ENCODE measurements around the gene IRF6. TPM values are rescaled to one million over a fixed set of nuclear protein-coding genes. Genes with fewer than 3 reads are reported as not detected.

Gene IRF6
- total and polyA plus RNA-seq, 5 donors from 2014 or later = 0.21 to 1.9 (median 0.86) TPM

GRCh38 chr1:209786146-209786545 lies 19.8 kb downstream of the IRF6 start:
- Histone ChIP-seq H3K4me1 (ENCODE audit: control insufficient read depth, insufficient read depth, low read length, poor library complexity, severe bottlenecking) (peaks cover 19% of the 10 kb centered on the region), H3K4me3 (ENCODE audit: low read depth, low read length) (no peak overlapping the region), H3K27me3 (ENCODE audit: control insufficient read depth, insufficient read depth, low read length) (peaks cover 12% of the 10 kb centered on the region), H3K27ac (ENCODE audit: insufficient read depth, low read length, poor library complexity, severe bottlenecking) (no peak overlapping the region), H3K36me3 (ENCODE audit: control insufficient read depth, insufficient read depth, low read length) (peaks cover 12% of the 10 kb centered on the region), H3K9me3 (ENCODE audit: control insufficient read depth in 2 of 2, low read length in 2 of 2) (no peaks in the 10 kb centered on the region)
- Mint-ChIP-seq H3K4me1 (peaks cover 6 to 34% (median 14%) of the 10 kb centered on the region in 4 donors), H3K27ac (peak overlapping the region in 2 of 3 donors; percentile 67 to 98), H3K27me3 (peaks cover 27% of the 10 kb centered on the region), H3K9me3 (no peaks in the 10 kb centered on the region), H3K36me3 (peaks cover 17% of the 10 kb centered on the region), H3K4me3 (peak overlapping the region in 1 of 4 donors; percentile 20)
- no peak for DNase-seq
- no peak for ATAC-seq (ENCODE audit: low read depth in 2 of 2)

- Mint-ChIP-seq H3K27me3 (peaks cover 22% of the 10 kb centered on the region), H3K4me1 (peaks cover 6 to 34% (median 14%) of the 10 kb centered on the region in 4 donors), H3K36me3 (peaks cover 17% of the 10 kb centered on the region), H3K27ac (peak overlapping the region in 2 of 3 donors; percentile 23 to 98), H3K4me3 (peak overlapping the region in 2 of 4 donors; percentile 29 to 88), H3K9me3 (no peaks in the 10 kb centered on the region)
- H3K27ac ChIP-seq (ENCODE audit: insufficient read depth, low read length, poor library complexity, severe bottlenecking) = no peak overlapping the region
- DNase-seq = no peak
- ATAC-seq (ENCODE audit: low read depth in 2 of 2) = no peak
- peaks cover 19% of the 10 kb centered on the region for H3K4me1 ChIP-seq (ENCODE audit: control insufficient read depth, insufficient read depth, low read length, poor library complexity, severe bottlenecking)
- no peak overlapping the region for H3K4me3 ChIP-seq (ENCODE audit: low read depth, low read length)
- no peaks in the 10 kb centered on the region for H3K9me3 ChIP-seq (ENCODE audit: control insufficient read depth in 2 of 2, low read length in 2 of 2)
- peaks cover 7% of the 10 kb centered on the region for H3K27me3 ChIP-seq (ENCODE audit: control insufficient read depth, insufficient read depth, low read length)
- H3K36me3 ChIP-seq (ENCODE audit: control insufficient read depth, insufficient read depth, low read length) = peaks cover 18% of the 10 kb centered on the region
Measured at GRCh38 chr1:209785592-209785991, 20.4 kb downstream of the IRF6 start.

- DNase-seq (peak; percentile 98 to 99 (median 99)), ATAC-seq (ENCODE audit: low read depth in 2 of 2) (peak; percentile 98 to 99)
- no peaks in the 10 kb centered on the region for H3K9me3 Mint-ChIP-seq
- Histone ChIP-seq H3K36me3 (ENCODE audit: control insufficient read depth, insufficient read depth, low read length) (peaks cover 27% of the 10 kb centered on the region), H3K27me3 (ENCODE audit: control insufficient read depth, insufficient read depth, low read length) (peaks cover 2% of the 10 kb centered on the region), H3K4me1 (ENCODE audit: control insufficient read depth, insufficient read depth, low read length, poor library complexity, severe bottlenecking) (peaks cover 19% of the 10 kb centered on the region), H3K4me3 (ENCODE audit: low read depth, low read length) (peak within 1 kb of the TSS; percentile 83), H3K9me3 (ENCODE audit: control insufficient read depth in 2 of 2, low read length in 2 of 2) (no peaks in the 10 kb centered on the region), H3K27ac (ENCODE audit: insufficient read depth, low read length, poor library complexity, severe bottlenecking) (peak within 1 kb of the TSS; percentile 90)
- H3K4me1 Mint-ChIP-seq = peaks cover 12 to 42% (median 19%) of the 10 kb centered on the region in 4 donors
- H3K27me3 Mint-ChIP-seq = peaks cover 21% of the 10 kb centered on the region
- peaks cover 12% of the 10 kb centered on the region for H3K36me3 Mint-ChIP-seq
- peak within 1 kb of the TSS; percentile 94 to 99 (median 98) for H3K27ac Mint-ChIP-seq
- H3K4me3 Mint-ChIP-seq = peak within 1 kb of the TSS; percentile 88 to 98 (median 95)
Measured at GRCh38 chr1:209784265-209785169, 21.4 kb downstream of the IRF6 start, which contains the start of gene C1orf74. Gene C1orf74 (minus strand): TSS chr1:209784559. CDS start chr1:209783634, 925 bp downstream.

- Histone ChIP-seq H3K9me3 (ENCODE audit: control insufficient read depth in 2 of 2, low read length in 2 of 2) (no peaks in the 10 kb centered on the region), H3K4me1 (ENCODE audit: control insufficient read depth, insufficient read depth, low read length, poor library complexity, severe bottlenecking) (peaks cover 19% of the 10 kb centered on the region), H3K4me3 (ENCODE audit: low read depth, low read length) (peak overlapping the region; percentile 81), H3K27me3 (ENCODE audit: control insufficient read depth, insufficient read depth, low read length) (peaks cover 2% of the 10 kb centered on the region), H3K27ac (ENCODE audit: insufficient read depth, low read length, poor library complexity, severe bottlenecking) (peak overlapping the region; percentile 90), H3K36me3 (ENCODE audit: control insufficient read depth, insufficient read depth, low read length) (peaks cover 38% of the 10 kb centered on the region)
- Mint-ChIP-seq H3K27me3 (peaks cover 21% of the 10 kb centered on the region), H3K36me3 (peaks cover 21% of the 10 kb centered on the region), H3K9me3 (no peaks in the 10 kb centered on the region), H3K27ac (peak overlapping the region; percentile 76 to 98 (median 88)), H3K4me3 (peak overlapping the region; percentile 61 to 98 (median 95)), H3K4me1 (peaks cover 14 to 50% (median 26%) of the 10 kb centered on the region in 4 donors)
- DNase-seq = no peak
- ATAC-seq (ENCODE audit: low read depth in 2 of 2) = no peak
Measured at GRCh38 chr1:209783386-209783785, 22.6 kb downstream of the IRF6 start.

GRCh38 chr1:209780268-209780667 lies 25.7 kb downstream of the IRF6 start:
- peaks cover 27% of the 10 kb centered on the region for H3K4me1 ChIP-seq (ENCODE audit: control insufficient read depth, insufficient read depth, low read length, poor library complexity, severe bottlenecking)
- H3K4me3 ChIP-seq (ENCODE audit: low read depth, low read length) = no peak overlapping the region
- DNase-seq (no peak), ATAC-seq (ENCODE audit: low read depth in 2 of 2) (no peak)
- no peak overlapping the region for H3K4me3 Mint-ChIP-seq
- peaks cover 18 to 64% (median 34%) of the 10 kb centered on the region in 4 donors for H3K4me1 Mint-ChIP-seq
- H3K27ac ChIP-seq (ENCODE audit: insufficient read depth, low read length, poor library complexity, severe bottlenecking) = peak overlapping the region; percentile 36
- no peaks in the 10 kb centered on the region for H3K9me3 ChIP-seq (ENCODE audit: control insufficient read depth in 2 of 2, low read length in 2 of 2)
- no peaks in the 10 kb centered on the region for H3K9me3 Mint-ChIP-seq
- peak overlapping the region in 2 of 3 donors; percentile 2 to 54 for H3K27ac Mint-ChIP-seq
- peaks cover 45% of the 10 kb centered on the region for H3K36me3 Mint-ChIP-seq
- peaks cover 70% of the 10 kb centered on the region for H3K36me3 ChIP-seq (ENCODE audit: control insufficient read depth, insufficient read depth, low read length)
- H3K27me3 ChIP-seq (ENCODE audit: control insufficient read depth, insufficient read depth, low read length) = no peaks in the 10 kb centered on the region
- H3K27me3 Mint-ChIP-seq = peaks cover 5% of the 10 kb centered on the region

GRCh38 chr1:209778102-209778501 lies 27.8 kb downstream of the IRF6 start:
- peak overlapping the region; percentile 5 for H3K27ac ChIP-seq (ENCODE audit: insufficient read depth, low read length, poor library complexity, severe bottlenecking)
- peaks cover 90% of the 10 kb centered on the region for H3K36me3 ChIP-seq (ENCODE audit: control insufficient read depth, insufficient read depth, low read length)
- Mint-ChIP-seq H3K36me3 (peaks cover 58% of the 10 kb centered on the region), H3K4me3 (peak overlapping the region in 2 of 4 donors; percentile 8 to 20), H3K4me1 (peaks cover 23 to 42% (median 36%) of the 10 kb centered on the region in 4 donors), H3K27ac (peak overlapping the region in 2 of 3 donors; percentile 59 to 70), H3K9me3 (no peaks in the 10 kb centered on the region), H3K27me3 (no peaks in the 10 kb centered on the region)
- DNase-seq (no peak), ATAC-seq (ENCODE audit: low read depth in 2 of 2) (no peak)
- no peak overlapping the region for H3K4me3 ChIP-seq (ENCODE audit: low read depth, low read length)
- peaks cover 31% of the 10 kb centered on the region for H3K4me1 ChIP-seq (ENCODE audit: control insufficient read depth, insufficient read depth, low read length, poor library complexity, severe bottlenecking)
- H3K27me3 ChIP-seq (ENCODE audit: control insufficient read depth, insufficient read depth, low read length) = no peaks in the 10 kb centered on the region
- no peaks in the 10 kb centered on the region for H3K9me3 ChIP-seq (ENCODE audit: control insufficient read depth in 2 of 2, low read length in 2 of 2)

- peaks cover 58% of the 10 kb centered on the region for H3K36me3 Mint-ChIP-seq
- Histone ChIP-seq H3K27me3 (ENCODE audit: control insufficient read depth, insufficient read depth, low read length) (no peaks in the 10 kb centered on the region), H3K27ac (ENCODE audit: insufficient read depth, low read length, poor library complexity, severe bottlenecking) (peak overlapping the region; percentile 5), H3K9me3 (ENCODE audit: control insufficient read depth in 2 of 2, low read length in 2 of 2) (no peaks in the 10 kb centered on the region), H3K4me3 (ENCODE audit: low read depth, low read length) (no peak overlapping the region), H3K36me3 (ENCODE audit: control insufficient read depth, insufficient read depth, low read length) (peaks cover 92% of the 10 kb centered on the region), H3K4me1 (ENCODE audit: control insufficient read depth, insufficient read depth, low read length, poor library complexity, severe bottlenecking) (peaks cover 36% of the 10 kb centered on the region)
- peaks cover 23 to 38% (median 35%) of the 10 kb centered on the region in 4 donors for H3K4me1 Mint-ChIP-seq
- ATAC-seq (ENCODE audit: low read depth in 2 of 2) (no peak), DNase-seq (no peak)
- H3K27me3 Mint-ChIP-seq = no peaks in the 10 kb centered on the region
- H3K9me3 Mint-ChIP-seq = no peaks in the 10 kb centered on the region
- H3K27ac Mint-ChIP-seq = peak overlapping the region in 2 of 3 donors; percentile 39 to 70
- peak overlapping the region in 2 of 4 donors; percentile 8 to 20 for H3K4me3 Mint-ChIP-seq
Measured at GRCh38 chr1:209777587-209777986, 28.4 kb downstream of the IRF6 start.

Measured in CD4-positive, CD25-positive, alpha-beta regulatory T cell (primary cell).